Mesothelial cell of epicardium (in vitro differentiated cells): ENCODE measurements around the gene KCNJ14. TPM values are rescaled to one million over a fixed set of nuclear protein-coding genes. Genes with fewer than 3 reads are reported as not detected.

Experiments
- DNase-seq, 2 experiments: peaks; one replicate each; pipeline ENCODE4 v3.0.0; 2021; ENCODE audit warnings: low spot score in 2 of 2; ENCODE audit not compliant: unreplicated experiment in 2 of 2
- H3K27ac Mint-ChIP-seq: 2 replicates; pipeline ENCODE4 v1.8.0; 2021; ENCODE audit warnings: mixed read lengths
- H3K27me3 Mint-ChIP-seq: 2 replicates; pipeline ENCODE4 v1.8.0; 2021; ENCODE audit warnings: low read depth, mixed read lengths
- H3K36me3 Mint-ChIP-seq: 2 replicates; pipeline ENCODE4 v1.8.0; 2021; ENCODE audit warnings: mixed read lengths
- H3K4me1 Mint-ChIP-seq: 2 replicates; pipeline ENCODE4 v1.8.0; 2021; ENCODE audit warnings: mixed read lengths
- H3K4me3 Mint-ChIP-seq: 2 replicates; pipeline ENCODE4 v1.8.0; 2021; ENCODE audit warnings: mild to moderate bottlenecking, moderate library complexity, mixed read lengths
- H3K9me3 Mint-ChIP-seq: 2 replicates; pipeline ENCODE4 v1.8.0; 2021; ENCODE audit warnings: mixed read lengths
- CTCF ChIP-seq: fragments of 200-600 bp; sonication (generic); IDR thresholded peaks from one replicate; pipeline ENCODE4 v1.5.0; 2021; ENCODE audit warnings: antibody characterized with exemption; ENCODE audit not compliant: unreplicated experiment
- total RNA-seq: library from RNA; stranded (reverse); gene quantifications from 3 replicates; pipeline ENCODE4 v1.2.1, GENCODE V29; 2021

KCNJ14 gene
- total RNA-seq, 1 donor from 2014 or later = 2.7 TPM

- TF ChIP-seq CTCF = no peak
- Mint-ChIP-seq H3K4me3 (no peak overlapping the region), H3K9me3 (no peaks in the 10 kb centered on the region), H3K27me3 (no peaks in the 10 kb centered on the region), H3K27ac (no peak overlapping the region), H3K36me3 (peaks cover 17% of the 10 kb centered on the region), H3K4me1 (no peaks in the 10 kb centered on the region)
- DNase-seq = no peak
These were observed 2.6 kb downstream of the KCNJ14 start for GRCh38 chr19:48458016-48458415.

- no peak overlapping the region for H3K27ac Mint-ChIP-seq
- TF ChIP-seq CTCF = no peak
- peaks cover 10% of the 10 kb centered on the region for H3K36me3 Mint-ChIP-seq
- no peak for DNase-seq
- H3K27me3 Mint-ChIP-seq = no peaks in the 10 kb centered on the region
- H3K4me1 Mint-ChIP-seq = no peaks in the 10 kb centered on the region
- no peaks in the 10 kb centered on the region for H3K9me3 Mint-ChIP-seq
- no peak overlapping the region for H3K4me3 Mint-ChIP-seq
These were observed 6.2 kb downstream of the KCNJ14 start for GRCh38 chr19:48461651-48461981.

GRCh38 chr19:48461982-48462655 is 6.7 kb downstream of the KCNJ14 start:
- H3K4me1 Mint-ChIP-seq = no peaks in the 10 kb centered on the region
- no peak overlapping the region for H3K4me3 Mint-ChIP-seq
- no peak for TF ChIP-seq CTCF
- peaks cover 8% of the 10 kb centered on the region for H3K36me3 Mint-ChIP-seq
- no peak for DNase-seq
- H3K27ac Mint-ChIP-seq = no peak overlapping the region
- no peaks in the 10 kb centered on the region for H3K27me3 Mint-ChIP-seq
- H3K9me3 Mint-ChIP-seq = no peaks in the 10 kb centered on the region

- Mint-ChIP-seq H3K36me3 (no peaks in the 10 kb centered on the region), H3K4me1 (peaks cover 10% of the 10 kb centered on the region), H3K9me3 (no peaks in the 10 kb centered on the region), H3K4me3 (no peak overlapping the region), H3K27me3 (no peaks in the 10 kb centered on the region), H3K27ac (no peak overlapping the region)
- DNase-seq = no peak
- no peak for TF ChIP-seq CTCF
These were observed 9.8 kb downstream of the KCNJ14 start for GRCh38 chr19:48465215-48465614.

- DNase-seq = no peak
- no peak for TF ChIP-seq CTCF
- no peak overlapping the region for H3K4me3 Mint-ChIP-seq
- H3K27me3 Mint-ChIP-seq = no peaks in the 10 kb centered on the region
- peaks cover 16% of the 10 kb centered on the region for H3K4me1 Mint-ChIP-seq
- no peak overlapping the region for H3K27ac Mint-ChIP-seq
- peaks cover 3% of the 10 kb centered on the region for H3K36me3 Mint-ChIP-seq
- no peaks in the 10 kb centered on the region for H3K9me3 Mint-ChIP-seq
These were observed 11.4 kb downstream of the KCNJ14 start for GRCh38 chr19:48466561-48467325.
